ENCODE measurements around the gene MYORG.
A peak's percentile ranks its signal among the peaks of the same experiment; 100 is the strongest.
"Not testable (repeated sequence)": the region's sequence is repeated elsewhere in the genome, so short reads cannot be mapped to it uniquely, and the experiment has no call there.

Gene MYORG

DNA sequence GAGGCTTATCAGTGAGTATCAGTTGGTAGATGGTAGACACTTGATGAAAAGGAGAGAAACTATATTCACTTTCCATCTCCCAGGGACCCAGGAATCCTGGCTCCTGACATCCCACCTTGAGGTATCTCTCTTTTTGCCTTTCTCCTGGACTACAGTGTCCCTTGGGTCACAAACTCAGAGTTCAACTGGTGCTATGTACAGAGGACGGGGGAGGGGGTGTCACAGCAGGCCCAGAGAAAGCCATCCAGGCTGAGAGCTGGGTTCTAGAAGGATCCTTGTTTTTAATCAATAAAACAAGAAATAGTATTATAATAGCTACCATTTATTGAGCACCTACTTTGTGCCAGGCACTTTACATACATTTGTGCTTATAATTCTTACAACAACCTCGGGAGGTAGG, 10.3 kb downstream of the MYORG start:
- no peak overlapping the region for H3K27ac ChIP-seq (ENCODE audit: low read depth, low read length)
- H3K36me3 ChIP-seq (ENCODE audit: insufficient read depth, low read length), result no peaks in the 10 kb centered on the region
- WGBS, result 93% methylated on average over 2 of the region's 2 CpGs
- no peaks in the 10 kb centered on the region for H3K9me3 ChIP-seq (ENCODE audit: insufficient read depth, low read depth, low read length)
- no peak overlapping the region for H3K4me3 ChIP-seq (ENCODE audit: low read length)
- H3K4me1 ChIP-seq (ENCODE audit: insufficient read depth, low read length), result peaks cover 22% of the 10 kb centered on the region
- no peaks in the 10 kb centered on the region for H3K27me3 ChIP-seq (ENCODE audit: insufficient read depth, low read length)
- no peak overlapping the region for H3K9ac ChIP-seq (ENCODE audit: low read depth, low read length)

DNA sequence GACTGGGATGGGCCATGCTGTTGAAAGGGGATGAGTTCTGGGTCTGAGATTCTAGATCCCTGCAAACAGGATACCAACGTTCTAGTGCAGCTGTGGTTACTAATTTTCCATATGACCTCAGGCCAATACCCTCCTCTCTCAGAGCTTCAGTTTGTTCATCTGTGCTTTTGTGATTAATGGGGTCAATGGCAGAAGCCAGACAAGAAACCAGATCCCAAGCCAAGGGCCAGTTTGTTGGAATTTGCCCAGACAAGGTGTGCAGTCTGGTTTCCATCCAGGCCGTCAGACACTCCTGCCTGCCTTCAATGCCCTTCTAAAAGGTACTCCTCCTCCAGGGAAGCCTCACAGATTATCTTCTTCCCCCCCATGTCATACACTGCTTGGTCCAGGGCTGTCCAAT, 11.4 kb downstream of the MYORG start:
- Histone ChIP-seq H3K4me3 (ENCODE audit: low read length) (no peak overlapping the region), H3K9ac (ENCODE audit: low read depth, low read length) (no peak overlapping the region), H3K9me3 (ENCODE audit: insufficient read depth, low read depth, low read length) (no peaks in the 10 kb centered on the region), H3K36me3 (ENCODE audit: insufficient read depth, low read length) (no peaks in the 10 kb centered on the region), H3K27ac (ENCODE audit: low read depth, low read length) (no peak overlapping the region), H3K27me3 (ENCODE audit: insufficient read depth, low read length) (no peaks in the 10 kb centered on the region), H3K4me1 (ENCODE audit: insufficient read depth, low read length) (peaks cover 22% of the 10 kb centered on the region)
- WGBS, result 78% methylated on average over 2 of the region's 2 CpGs

DNA sequence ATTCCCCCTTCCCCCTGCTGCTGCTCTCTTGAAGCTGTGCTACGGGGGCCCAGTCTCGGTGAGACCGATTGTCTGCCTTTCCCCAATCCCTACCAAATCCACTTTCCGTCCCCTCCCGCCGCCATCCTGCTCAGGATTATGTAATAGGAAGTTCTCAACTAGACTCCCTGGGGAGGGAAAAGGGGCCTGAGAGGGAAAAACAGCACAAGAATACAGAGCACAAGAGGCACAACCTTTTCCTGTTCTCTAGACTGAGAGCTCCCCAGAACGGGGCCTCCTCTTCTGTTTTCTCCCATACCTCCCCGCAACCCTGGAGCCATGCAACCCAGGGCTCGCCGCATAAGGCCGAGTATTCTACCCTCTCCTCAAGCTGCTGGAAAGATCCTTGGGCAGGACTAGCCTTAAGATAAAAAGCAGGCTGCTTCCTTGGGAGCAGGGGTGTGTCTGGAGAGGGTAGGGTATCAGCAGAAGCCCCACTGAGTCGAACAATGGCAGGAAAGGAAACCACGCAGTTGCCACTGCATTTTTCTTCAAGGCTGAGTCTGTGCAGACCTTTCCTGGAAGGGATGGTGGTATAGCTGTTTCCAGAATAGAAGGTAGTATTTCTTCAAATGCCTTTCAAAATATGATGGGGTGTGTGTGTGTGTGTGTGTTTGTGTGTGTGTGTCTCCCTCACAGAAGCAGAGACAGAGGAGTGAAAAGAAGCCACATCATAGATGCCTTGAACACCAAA, 12.9 kb downstream of the MYORG start:
- Histone ChIP-seq H3K9me3 (ENCODE audit: insufficient read depth, low read depth, low read length) (no peaks in the 10 kb centered on the region), H3K36me3 (ENCODE audit: insufficient read depth, low read length) (no peaks in the 10 kb centered on the region), H3K4me3 (ENCODE audit: low read length) (peak overlapping the region; percentile 31; the same call in 1 of the 2 replicates), H3K27me3 (ENCODE audit: insufficient read depth, low read length) (no peaks in the 10 kb centered on the region), H3K27ac (ENCODE audit: low read depth, low read length) (peak overlapping the region; percentile 62), H3K4me1 (ENCODE audit: insufficient read depth, low read length) (peaks cover 22% of the 10 kb centered on the region), H3K9ac (ENCODE audit: low read depth, low read length) (peak overlapping the region; percentile 18; the same call in 1 of the 2 replicates)
- 11% methylated on average over 10 of the region's 13 CpGs for WGBS

DNA sequence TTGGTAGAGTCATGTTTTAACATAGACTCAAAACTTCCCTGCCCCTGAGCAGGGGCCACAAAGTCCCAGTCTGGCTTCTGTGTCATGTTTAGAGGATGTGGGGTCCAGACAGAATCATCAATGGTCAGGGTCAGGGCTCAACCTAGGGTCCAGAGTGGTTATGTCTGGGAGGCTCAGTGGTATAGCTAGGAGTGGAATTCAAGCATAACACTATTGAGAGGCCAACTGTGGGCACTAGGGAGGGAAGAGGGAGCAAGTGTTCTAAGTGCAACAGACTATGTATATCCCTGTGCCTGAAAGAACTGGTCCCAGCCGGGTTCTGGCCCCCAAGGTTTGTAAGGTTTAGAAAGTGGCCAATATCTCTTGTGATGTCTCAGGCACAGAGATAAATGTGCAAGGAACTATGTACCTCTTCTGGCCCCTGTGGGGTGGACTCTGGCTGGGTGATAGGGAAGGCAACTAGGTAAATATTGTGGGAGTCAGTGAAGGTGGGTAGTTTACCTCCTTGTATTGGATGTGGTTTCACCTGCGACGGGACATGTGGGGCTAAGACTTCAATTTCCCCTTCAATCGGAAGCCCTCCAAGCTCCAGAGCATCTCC, 14.0 kb downstream of the MYORG start:
- Histone ChIP-seq H3K9me3 (ENCODE audit: insufficient read depth, low read depth, low read length) (no peaks in the 10 kb centered on the region), H3K27ac (ENCODE audit: low read depth, low read length) (no peak overlapping the region), H3K4me3 (ENCODE audit: low read length) (no peak overlapping the region), H3K36me3 (ENCODE audit: insufficient read depth, low read length) (no peaks in the 10 kb centered on the region), H3K27me3 (ENCODE audit: insufficient read depth, low read length) (no peaks in the 10 kb centered on the region), H3K4me1 (ENCODE audit: insufficient read depth, low read length) (peaks cover 22% of the 10 kb centered on the region), H3K9ac (ENCODE audit: low read depth, low read length) (no peak overlapping the region)
- WGBS, result 85% methylated on average over 4 of the region's 4 CpGs

DNA sequence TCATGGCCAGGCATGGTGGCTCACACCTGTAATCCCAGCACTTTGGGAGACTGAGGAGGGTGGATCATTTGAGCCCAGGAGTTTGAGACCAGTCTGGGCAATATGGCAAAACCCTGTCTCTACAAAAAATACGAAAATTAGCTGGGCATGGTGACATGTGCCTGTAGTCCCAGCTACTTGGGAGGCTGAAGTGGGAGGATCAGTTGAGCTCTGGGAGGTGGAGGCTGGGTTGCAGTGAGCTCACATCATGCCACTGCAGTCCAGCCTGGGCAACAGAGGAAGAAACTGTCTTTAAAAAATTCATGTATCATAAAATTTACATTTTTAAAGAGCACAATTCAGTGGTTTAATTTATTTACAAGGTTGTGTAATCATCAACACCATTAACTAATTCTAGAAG, 23.7 kb downstream of the MYORG start:
- peaks cover 11% of the 10 kb centered on the region; the same call in 1 of the 2 replicates for H3K9me3 ChIP-seq (ENCODE audit: insufficient read depth, low read depth, low read length)
- H3K4me1 ChIP-seq (ENCODE audit: insufficient read depth, low read length); H3K36me3 ChIP-seq (ENCODE audit: insufficient read depth, low read length); H3K4me3 ChIP-seq (ENCODE audit: low read length); H3K9ac ChIP-seq (ENCODE audit: low read depth, low read length); H3K27ac ChIP-seq (ENCODE audit: low read depth, low read length); H3K27me3 ChIP-seq (ENCODE audit: insufficient read depth, low read length): not testable (repeated sequence)
- 94% methylated on average over 1 of the region's 1 CpG for whole genome bisulfite sequencing

DNA sequence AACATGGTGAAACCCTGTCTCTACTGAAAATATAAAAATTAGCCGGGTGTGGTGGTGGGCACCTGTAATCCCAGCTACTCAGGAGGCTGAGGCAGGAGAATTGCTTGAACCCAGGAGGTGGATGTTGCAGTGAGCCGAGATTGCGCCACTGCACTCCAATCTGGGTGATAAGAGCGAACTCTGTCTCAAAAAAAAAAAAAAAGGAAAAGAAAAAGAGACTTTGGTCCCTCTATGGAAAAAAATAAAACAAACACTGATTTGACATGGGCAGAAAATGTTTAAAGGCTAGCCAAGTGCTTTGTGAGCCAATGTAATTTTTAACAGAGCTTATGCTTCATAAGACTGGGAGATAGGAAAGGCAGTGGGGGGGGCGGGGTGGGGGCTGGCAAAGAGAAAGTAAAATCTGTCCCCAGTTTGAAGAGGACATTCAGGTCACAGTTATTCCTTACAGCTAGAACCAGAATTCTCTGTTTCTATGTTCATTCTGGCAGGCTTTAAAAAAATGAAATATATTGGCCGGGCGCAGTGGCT, 24.5 kb downstream of the MYORG start:
- not testable (repeated sequence) for H3K36me3 ChIP-seq (ENCODE audit: insufficient read depth, low read length); H3K4me3 ChIP-seq (ENCODE audit: low read length); H3K4me1 ChIP-seq (ENCODE audit: insufficient read depth, low read length); H3K27ac ChIP-seq (ENCODE audit: low read depth, low read length); H3K27me3 ChIP-seq (ENCODE audit: insufficient read depth, low read length); H3K9ac ChIP-seq (ENCODE audit: low read depth, low read length)
- peaks cover 11% of the 10 kb centered on the region; the same call in 1 of the 2 replicates for H3K9me3 ChIP-seq (ENCODE audit: insufficient read depth, low read depth, low read length)
- WGBS, result 96% methylated on average over 7 of the region's 7 CpGs

DNA sequence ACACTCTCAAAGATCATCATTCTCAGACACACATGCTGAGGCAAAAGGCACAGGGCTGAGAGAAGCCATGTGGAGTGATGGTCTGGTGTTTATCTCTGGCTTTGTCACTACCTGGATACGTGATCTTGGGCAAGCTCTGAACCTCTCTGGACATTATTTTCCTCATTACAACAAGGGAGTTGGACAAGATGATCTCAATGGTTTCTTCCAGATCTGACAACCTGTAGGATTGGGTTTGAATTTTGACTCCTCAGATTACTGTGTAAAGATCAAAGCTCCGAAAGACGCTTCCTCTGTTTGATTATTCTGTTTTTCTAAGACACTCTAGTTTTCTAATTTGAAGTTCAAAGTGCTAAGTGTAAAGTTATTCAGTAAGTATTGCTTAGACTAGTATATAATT, 27.4 kb downstream of the MYORG start:
- Histone ChIP-seq H3K4me1 (ENCODE audit: insufficient read depth, low read length) (no peaks in the 10 kb centered on the region), H3K27me3 (ENCODE audit: insufficient read depth, low read length) (no peaks in the 10 kb centered on the region), H3K4me3 (ENCODE audit: low read length) (no peak overlapping the region), H3K9ac (ENCODE audit: low read depth, low read length) (no peak overlapping the region), H3K36me3 (ENCODE audit: insufficient read depth, low read length) (no peaks in the 10 kb centered on the region), H3K27ac (ENCODE audit: low read depth, low read length) (no peak overlapping the region), H3K9me3 (ENCODE audit: insufficient read depth, low read depth, low read length) (no peaks in the 10 kb centered on the region)
- 92% methylated on average over 3 of the region's 3 CpGs for WGBS

DNA sequence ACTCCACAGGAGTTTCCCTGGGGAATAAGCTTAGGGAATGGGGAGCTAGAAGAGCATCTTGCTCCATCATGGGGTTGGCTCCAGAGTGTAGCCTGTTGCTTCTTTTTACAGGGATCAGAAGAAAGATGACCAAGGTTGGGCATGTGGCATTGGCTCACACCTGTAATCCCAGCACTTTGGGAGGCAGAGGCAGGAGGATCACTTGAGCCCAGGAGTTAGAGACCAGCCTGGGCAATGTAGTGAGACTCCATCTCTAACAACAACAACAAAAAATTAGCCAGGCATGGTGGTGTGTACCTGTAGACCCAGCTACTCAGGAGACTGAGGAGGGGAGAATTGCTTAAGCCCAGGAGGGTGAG, 28.9 kb downstream of the MYORG start:
- Histone ChIP-seq H3K9me3 (ENCODE audit: insufficient read depth, low read depth, low read length) (no peaks in the 10 kb centered on the region), H3K27me3 (ENCODE audit: insufficient read depth, low read length) (no peaks in the 10 kb centered on the region), H3K27ac (ENCODE audit: low read depth, low read length) (no peak overlapping the region), H3K36me3 (ENCODE audit: insufficient read depth, low read length) (peaks cover 11% of the 10 kb centered on the region), H3K4me1 (ENCODE audit: insufficient read depth, low read length) (no peaks in the 10 kb centered on the region), H3K4me3 (ENCODE audit: low read length) (no peak overlapping the region), H3K9ac (ENCODE audit: low read depth, low read length) (no peak overlapping the region)

DNA sequence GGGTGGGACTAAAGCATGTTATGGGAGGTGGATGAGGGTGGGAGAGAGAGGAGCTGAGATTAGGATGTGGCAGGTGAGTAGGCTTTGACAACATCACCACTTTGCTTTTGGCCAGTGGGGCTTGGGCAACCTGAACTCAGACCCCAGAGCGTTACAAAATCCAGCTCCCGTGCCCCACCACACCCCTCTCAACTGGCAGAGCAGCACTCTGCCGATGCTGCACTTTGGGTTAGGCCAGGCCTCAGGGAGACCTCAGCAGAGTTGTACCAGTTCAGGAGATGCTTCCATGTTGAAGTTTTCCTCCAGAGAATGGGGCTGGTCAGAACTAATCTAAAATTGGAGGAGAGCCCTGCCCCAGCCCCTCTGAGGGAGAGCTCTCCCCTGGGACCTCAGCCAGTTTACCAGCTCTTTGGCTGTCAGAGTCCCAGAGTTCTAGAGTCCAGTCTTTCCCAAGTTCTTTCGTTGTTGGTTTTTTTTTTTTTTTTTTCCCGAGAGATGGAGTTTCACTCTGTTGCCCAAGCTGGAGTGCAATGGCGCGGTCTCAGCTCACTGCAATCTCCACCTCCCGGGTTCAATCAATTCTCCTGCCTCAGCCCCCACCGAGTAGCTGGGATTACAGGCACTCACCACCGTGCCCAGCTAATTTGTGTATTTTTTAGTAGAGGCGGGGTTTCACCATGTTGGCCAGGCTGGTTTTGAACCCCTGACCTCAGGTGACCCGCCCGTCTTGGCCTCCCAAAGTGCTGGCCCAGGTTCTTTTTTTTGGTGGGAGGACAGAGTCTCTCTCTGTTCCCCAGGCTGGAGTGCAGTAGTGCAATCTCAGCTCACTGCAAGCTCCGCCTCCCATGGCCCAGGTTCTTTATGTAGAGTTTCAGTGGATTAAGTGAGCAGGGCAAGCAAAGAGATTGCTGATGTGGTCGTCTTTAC, 29.6 kb downstream of the MYORG start:
- H3K4me1 ChIP-seq (ENCODE audit: insufficient read depth, low read length), result no peaks in the 10 kb centered on the region
- H3K9me3 ChIP-seq (ENCODE audit: insufficient read depth, low read depth, low read length), result no peaks in the 10 kb centered on the region
- WGBS, result 91% methylated on average over 15 of the region's 15 CpGs
- H3K27ac ChIP-seq (ENCODE audit: low read depth, low read length), result no peak overlapping the region
- H3K36me3 ChIP-seq (ENCODE audit: insufficient read depth, low read length), result peaks cover 16% of the 10 kb centered on the region
- no peaks in the 10 kb centered on the region for H3K27me3 ChIP-seq (ENCODE audit: insufficient read depth, low read length)
- H3K9ac ChIP-seq (ENCODE audit: low read depth, low read length), result no peak overlapping the region
- H3K4me3 ChIP-seq (ENCODE audit: low read length), result no peak overlapping the region

DNA sequence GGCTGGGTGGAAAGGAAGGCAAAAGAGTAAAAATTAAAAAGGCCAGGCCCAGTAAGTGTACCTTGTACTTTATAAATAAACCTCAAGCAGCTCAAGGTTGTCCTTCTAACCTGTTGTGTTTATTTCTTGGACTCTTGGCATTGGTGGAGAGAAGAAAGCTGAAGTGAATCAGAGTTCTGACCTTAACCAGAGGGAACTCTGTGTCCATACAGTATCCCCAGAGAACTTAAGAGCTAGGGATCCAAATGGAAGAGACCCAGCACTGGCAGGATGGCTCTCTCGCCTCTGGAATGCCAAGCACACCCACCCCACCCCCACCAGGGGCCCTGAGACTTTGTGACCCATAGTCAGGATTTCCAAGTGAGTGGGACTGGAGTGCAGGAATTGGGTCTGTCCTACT, 33.1 kb downstream of the MYORG start:
- Histone ChIP-seq H3K27ac (ENCODE audit: low read depth, low read length) (no peak overlapping the region), H3K4me3 (ENCODE audit: low read length) (no peak overlapping the region), H3K27me3 (ENCODE audit: insufficient read depth, low read length) (no peaks in the 10 kb centered on the region), H3K9me3 (ENCODE audit: insufficient read depth, low read depth, low read length) (no peaks in the 10 kb centered on the region), H3K4me1 (ENCODE audit: insufficient read depth, low read length) (no peaks in the 10 kb centered on the region), H3K36me3 (ENCODE audit: insufficient read depth, low read length) (peaks cover 40% of the 10 kb centered on the region), H3K9ac (ENCODE audit: low read depth, low read length) (no peak overlapping the region)
- 100% methylated on average over 1 of the region's 1 CpG for WGBS

DNA sequence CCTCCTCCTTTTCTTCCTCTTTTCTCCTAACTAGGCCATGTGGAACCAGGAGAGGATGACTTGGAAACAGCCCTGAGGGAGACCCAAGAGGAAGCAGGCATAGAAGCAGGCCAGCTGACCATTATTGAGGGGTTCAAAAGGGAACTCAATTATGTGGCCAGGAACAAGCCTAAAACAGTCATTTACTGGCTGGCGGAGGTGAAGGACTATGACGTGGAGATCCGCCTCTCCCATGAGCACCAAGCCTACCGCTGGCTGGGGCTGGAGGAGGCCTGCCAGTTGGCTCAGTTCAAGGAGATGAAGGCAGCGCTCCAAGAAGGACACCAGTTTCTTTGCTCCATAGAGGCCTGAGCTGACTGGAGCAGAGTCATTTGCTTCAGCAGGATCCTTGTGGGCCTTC, 33.6 kb downstream of the MYORG start:
- Histone ChIP-seq H3K27ac (ENCODE audit: low read depth, low read length) (no peak overlapping the region), H3K4me3 (ENCODE audit: low read length) (no peak overlapping the region), H3K4me1 (ENCODE audit: insufficient read depth, low read length) (no peaks in the 10 kb centered on the region), H3K36me3 (ENCODE audit: insufficient read depth, low read length) (peaks cover 41% of the 10 kb centered on the region), H3K27me3 (ENCODE audit: insufficient read depth, low read length) (no peaks in the 10 kb centered on the region), H3K9ac (ENCODE audit: low read depth, low read length) (no peak overlapping the region), H3K9me3 (ENCODE audit: insufficient read depth, low read depth, low read length) (no peaks in the 10 kb centered on the region)
- 94% methylated on average over 5 of the region's 5 CpGs for WGBS

All from HUES64 (cell line).